RCC 7860 (cell line): Measurements from ENCODE around the gene COQ2.
A peak's percentile ranks its signal among the peaks of the same experiment; 100 is the strongest.
"Not testable (repeated sequence)": the region's sequence is repeated elsewhere in the genome, so short reads cannot be mapped to it uniquely, and the experiment has no call there.

ENCODE experiments used
- DNase-seq: peaks from one replicate; pipeline ENCODE4 v3.0.0-alpha.2; 2015; ENCODE audit warnings: low spot score
- FAIRE-seq: peaks from 2 replicates; lab custom pipeline; 2012; peaks lifted over from hg19 to GRCh38; lab: Jason Lieb, UNC

The COQ2 gene

GRCh38 chr4:83251447-83251830, 33.2 kb downstream of the COQ2 start:
- FAIRE-seq (no peak), DNase-seq (peak; percentile 28)

DNA sequence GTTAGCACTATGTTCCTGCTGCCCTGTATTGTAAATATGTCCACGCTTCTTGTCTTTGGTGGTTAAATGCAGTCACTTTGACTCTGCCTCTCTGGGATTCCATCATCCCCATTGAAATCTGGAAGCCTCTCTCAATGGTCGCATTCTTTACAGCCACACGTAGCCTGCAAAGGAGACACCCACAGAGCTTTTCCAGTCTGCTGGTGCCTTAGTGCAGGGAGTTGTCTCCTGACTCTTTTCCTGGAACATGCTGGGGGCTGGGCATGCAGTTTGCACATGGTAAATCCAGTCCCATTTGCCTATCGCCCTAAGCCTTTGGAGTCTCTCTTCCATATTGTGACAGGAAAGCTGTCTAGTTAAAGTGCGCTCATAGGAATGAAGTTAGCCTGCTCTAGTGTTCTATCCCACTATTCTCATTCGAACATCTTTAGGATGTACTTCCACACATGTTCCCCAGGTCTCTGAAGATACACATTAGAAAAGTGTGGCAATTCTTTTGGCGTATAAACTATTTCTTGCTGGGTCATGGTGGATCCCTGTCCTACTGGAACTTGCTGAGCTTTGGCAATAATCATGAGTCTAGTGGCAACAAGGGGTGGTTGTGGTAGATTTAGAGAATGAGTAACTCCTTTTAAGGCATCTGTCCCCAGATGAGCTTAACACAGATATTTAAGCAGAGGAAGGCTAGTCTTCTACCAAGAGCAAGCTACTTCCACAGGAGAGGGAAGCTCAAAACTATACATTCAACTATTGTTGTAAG, 33.7 kb downstream of the COQ2 start:
- DNase-seq, result no peak
- peak; percentile 17 for FAIRE-seq

- DNase-seq, result peak; percentile 74
- peak; percentile 76 for FAIRE-seq
Measured at GRCh38 chr4:83248486-83248885, 36.1 kb downstream of the COQ2 start.

GRCh38 chr4:83247415-83248357, 36.9 kb downstream of the COQ2 start:
- DNase-seq, result no peak
- no peak for FAIRE-seq

GRCh38 chr4:83241132-83241531, 43.5 kb downstream of the COQ2 start:
- FAIRE-seq, result no peak
- DNase-seq, result no peak

GRCh38 chr4:83240379-83240875, 44.2 kb downstream of the COQ2 start:
- DNase-seq, result no peak
- no peak for FAIRE-seq

- FAIRE-seq, result no peak
- no peak for DNase-seq
Measured at GRCh38 chr4:83238393-83239248, 46.0 kb downstream of the COQ2 start.

DNA sequence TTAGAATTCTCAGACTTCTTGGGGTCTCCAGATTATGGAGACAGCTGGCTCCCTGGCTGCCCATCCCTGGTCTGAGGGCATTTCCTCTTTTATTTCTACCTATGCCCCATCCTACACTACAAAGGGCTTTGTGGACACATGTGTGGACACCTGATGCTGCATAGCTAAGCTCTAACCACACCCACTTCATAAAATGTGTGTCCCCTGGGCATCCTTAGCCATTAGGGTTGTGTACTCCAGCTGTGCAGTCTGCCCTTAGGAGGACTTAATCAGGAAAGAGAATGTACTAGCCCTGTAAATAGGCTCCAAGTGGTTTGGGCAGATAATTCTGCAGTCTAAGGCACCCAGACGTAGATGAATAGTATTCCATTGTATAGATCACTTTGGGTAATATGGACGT, 47.0 kb downstream of the COQ2 start:
- DNase-seq (no peak), FAIRE-seq (no peak)

DNA sequence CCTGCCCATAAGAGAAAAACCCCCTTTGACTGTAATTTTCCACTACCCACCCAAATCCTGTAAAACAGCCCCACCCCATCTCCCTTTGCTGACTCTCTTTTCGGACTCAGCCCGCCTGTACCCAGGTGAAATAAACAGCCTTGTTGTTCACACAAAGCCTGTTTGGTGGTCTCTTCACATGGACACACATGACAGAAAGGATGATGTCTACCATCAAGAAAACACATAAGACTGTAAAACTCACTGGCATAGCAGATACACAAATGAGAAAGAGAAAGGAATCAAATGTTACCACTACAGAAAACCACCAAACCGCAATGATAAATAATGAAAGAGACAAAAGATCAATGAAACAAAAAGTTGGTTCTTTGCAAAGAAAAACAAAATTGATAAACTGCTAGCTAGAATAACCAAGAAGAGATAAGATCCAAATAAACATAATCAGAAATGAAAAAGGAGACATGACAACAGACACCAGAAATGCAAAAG, 48.9 kb downstream of the COQ2 start:
- FAIRE-seq, DNase-seq: not testable (repeated sequence)

GRCh38 chr4:83234902-83235644, 49.5 kb downstream of the COQ2 start:
- FAIRE-seq, result no peak

GRCh38 chr4:83234387-83234786, 50.2 kb downstream of the COQ2 start:
- not testable (repeated sequence) for FAIRE-seq, DNase-seq

More at GRCh38 chr4:83234902-83235644, 49.5 kb downstream of the COQ2 start:
- no peak for DNase-seq

- DNase-seq, result no peak
- no peak for FAIRE-seq
Measured at GRCh38 chr4:83232082-83232481, 52.5 kb downstream of the COQ2 start.

DNA sequence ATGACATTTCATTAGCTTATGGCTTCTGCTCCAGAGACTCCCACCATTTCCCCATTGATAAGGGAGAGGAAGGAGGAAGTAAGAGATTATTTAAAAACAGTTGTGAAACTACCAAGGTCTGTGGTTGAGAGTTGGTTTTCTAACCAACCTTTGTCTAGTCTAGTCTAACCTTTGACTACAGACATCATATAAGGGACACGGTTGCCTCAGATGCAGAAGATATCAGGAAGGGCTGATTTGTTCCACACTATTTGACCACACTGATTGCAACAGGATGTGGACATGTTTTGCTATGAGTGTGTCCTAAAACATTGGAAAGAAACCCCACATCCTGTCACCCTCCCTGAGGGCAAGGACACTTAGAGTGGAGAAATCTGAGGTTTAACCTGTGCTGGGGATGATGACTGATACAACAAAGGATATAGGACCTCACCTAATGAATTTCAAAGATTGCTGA, 53.0 kb downstream of the COQ2 start:
- FAIRE-seq (no peak), DNase-seq (peak; percentile 7)

DNA sequence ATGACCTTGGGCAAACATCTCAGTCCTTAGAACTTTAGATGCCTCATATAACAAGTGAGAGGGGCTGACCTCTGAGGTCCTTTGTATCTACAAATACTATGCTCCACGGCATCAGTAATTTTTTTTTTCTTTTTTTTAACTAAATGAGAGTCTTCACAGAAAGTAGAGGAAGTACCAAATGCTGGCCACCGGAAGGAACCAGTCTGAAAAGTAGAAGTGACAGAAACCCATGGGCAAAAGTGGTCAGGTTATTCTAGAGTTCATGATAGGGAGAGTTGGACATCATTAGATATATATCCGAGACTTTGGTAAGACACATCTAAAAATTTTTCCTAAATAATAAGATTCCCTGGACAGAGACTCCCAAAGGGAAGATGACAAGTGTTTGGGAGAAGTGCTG, 53.7 kb downstream of the COQ2 start:
- DNase-seq, result no peak
- FAIRE-seq, result no peak

DNA sequence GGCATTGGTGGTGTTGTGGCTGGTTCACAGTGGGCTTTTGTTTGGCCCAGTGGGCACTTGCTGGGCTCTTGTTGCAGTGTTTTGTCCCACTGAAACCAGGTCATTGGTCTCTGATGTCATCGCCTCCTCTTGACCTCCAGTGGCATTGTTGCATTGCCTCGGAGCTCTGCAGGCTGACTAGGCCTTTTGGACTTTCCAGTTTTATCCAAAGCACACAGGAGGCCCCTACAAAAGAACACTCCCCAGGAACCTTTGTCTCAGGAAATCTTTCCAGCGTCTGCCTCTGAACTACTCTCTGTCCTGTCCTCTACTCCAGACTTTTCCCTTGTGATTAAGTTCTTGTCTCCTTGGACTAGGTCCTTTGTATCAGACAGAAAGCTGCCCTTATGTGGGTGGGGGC, 54.8 kb downstream of the COQ2 start:
- no peak for FAIRE-seq

DNA sequence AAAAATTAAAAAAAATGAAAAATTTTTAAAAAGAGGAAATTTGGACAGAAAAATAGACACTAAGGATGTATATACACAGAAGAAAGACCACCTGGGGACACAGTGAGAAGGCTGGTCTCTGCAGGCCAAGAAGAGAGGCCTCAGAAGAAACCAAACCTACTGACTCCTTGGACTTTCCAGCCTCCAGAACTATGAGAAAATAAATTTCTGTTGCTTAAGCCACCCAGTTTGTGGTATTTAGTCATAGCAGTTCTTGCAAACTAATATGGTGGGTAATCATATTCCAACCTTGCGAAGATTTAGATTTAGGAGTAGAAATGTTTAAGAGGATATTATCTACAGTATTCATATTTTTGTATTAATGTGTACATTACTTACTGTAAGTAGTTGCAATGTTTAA, 56.4 kb downstream of the COQ2 start:
- no peak for DNase-seq
- FAIRE-seq, result no peak

More for the DNA sequence above, 54.8 kb downstream of the COQ2 start:
- DNase-seq, result no peak

DNA sequence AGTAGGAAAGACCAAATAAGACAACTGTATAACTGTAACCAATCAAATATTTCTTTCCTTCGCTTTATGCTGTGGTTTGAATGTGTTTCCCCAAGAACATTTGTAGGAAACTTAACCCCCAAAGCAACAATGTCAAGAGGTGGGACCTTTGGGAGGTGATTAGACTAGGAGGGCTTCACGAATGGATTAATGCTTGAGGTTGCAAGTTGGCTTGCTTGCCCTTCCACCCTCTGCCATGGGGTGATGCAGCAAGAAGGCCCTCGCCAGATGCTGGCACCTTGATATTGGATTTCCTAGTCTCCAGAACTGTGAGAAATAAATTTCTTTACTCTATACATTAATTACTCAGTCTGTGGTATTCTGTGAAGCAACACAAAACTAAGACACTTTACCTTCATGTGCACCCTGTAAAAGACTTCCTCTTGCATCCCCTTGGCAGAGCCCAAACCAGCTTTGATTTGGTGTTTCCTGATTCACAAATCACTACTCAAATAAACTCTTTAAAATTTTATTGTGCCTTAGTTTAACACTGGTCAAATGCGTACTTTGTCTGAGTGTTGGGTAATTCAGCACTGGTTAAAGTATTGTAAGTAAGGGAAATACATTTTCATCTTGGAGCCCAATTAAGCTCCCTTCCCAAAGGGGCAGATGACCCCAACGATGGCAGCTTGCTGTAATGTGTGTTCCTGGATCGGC, 59.9 kb downstream of the COQ2 start:
- FAIRE-seq, result no peak

DNA sequence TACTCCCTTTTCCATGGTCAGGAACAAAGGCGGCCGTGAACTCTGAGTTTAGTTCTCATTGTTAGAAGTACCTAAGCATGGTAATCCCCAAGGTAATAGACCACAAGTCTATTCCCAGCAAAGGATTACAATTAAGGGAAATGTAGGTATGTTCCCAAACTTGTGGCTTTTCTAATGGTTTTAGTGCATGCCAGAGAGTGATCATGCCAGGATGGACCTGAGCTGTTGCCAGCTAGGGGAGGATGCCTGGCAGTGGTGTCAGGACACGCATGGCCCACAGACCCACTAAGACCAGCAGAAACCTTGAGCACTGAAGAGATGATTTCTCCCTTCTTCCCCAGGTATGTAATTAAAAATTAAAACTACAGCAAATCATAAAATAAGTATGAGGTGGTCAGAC, 60.8 kb downstream of the COQ2 start:
- DNase-seq, result no peak
- no peak for FAIRE-seq

More for the DNA sequence above, 59.9 kb downstream of the COQ2 start:
- no peak for DNase-seq

- no peak for DNase-seq
- FAIRE-seq, result no peak
Measured at GRCh38 chr4:83221897-83222441, 62.6 kb downstream of the COQ2 start.
